Neural crest cell (in vitro differentiated cells): ENCODE data around the gene CNTD1. TPM values are rescaled to one million over a fixed set of nuclear protein-coding genes. Genes with fewer than 3 reads are reported as not detected.

Experiments used
- DNase-seq: peaks from one replicate; pipeline ENCODE4 v3.0.0; 2021; ENCODE audit warnings: low read depth, mixed read lengths, low spot score
- H3K27ac Mint-ChIP-seq: one replicate; pipeline ENCODE4 v1.8.0; 2021; ENCODE audit warnings: mild to moderate bottlenecking, mixed read lengths; ENCODE audit not compliant: unreplicated experiment
- H3K27me3 Mint-ChIP-seq: 2 replicates; pipeline ENCODE4 v1.8.0; 2021; ENCODE audit warnings: low read depth, mild to moderate bottlenecking, mixed read lengths
- H3K36me3 Mint-ChIP-seq: 2 replicates; pipeline ENCODE4 v1.8.0; 2021; ENCODE audit warnings: low read depth, mild to moderate bottlenecking, mixed read lengths
- H3K4me1 Mint-ChIP-seq: 2 replicates; pipeline ENCODE4 v1.8.0; 2021; ENCODE audit warnings: mixed read lengths
- H3K4me3 Mint-ChIP-seq: one replicate; pipeline ENCODE4 v1.8.0; 2021; ENCODE audit warnings: mild to moderate bottlenecking, mixed read lengths
- H3K9me3 Mint-ChIP-seq: 2 replicates; pipeline ENCODE4 v1.8.0; 2021; ENCODE audit warnings: mixed read lengths
- CTCF ChIP-seq: fragments of 200-600 bp; sonication (generic); conservative IDR thresholded peaks from 2 replicates; pipeline ENCODE4 v1.5.0; 2021; ENCODE audit warnings: antibody characterized with exemption, mild to moderate bottlenecking
- total RNA-seq: library from RNA; stranded (reverse); gene quantifications from 2 replicates; pipeline ENCODE4 v1.2.1, GENCODE V29; 2021

Gene CNTD1
- total RNA-seq, 1 donor from 2014 or later, result not detected

- peaks cover 20% of the 10 kb centered on the region for H3K27me3 Mint-ChIP-seq
- H3K4me3 Mint-ChIP-seq, result peak overlapping the region; percentile 97
- peaks cover 3% of the 10 kb centered on the region for H3K36me3 Mint-ChIP-seq
- no peaks in the 10 kb centered on the region for H3K9me3 Mint-ChIP-seq
- peaks cover 21% of the 10 kb centered on the region for H3K4me1 Mint-ChIP-seq
- no peak for TF ChIP-seq CTCF
- H3K27ac Mint-ChIP-seq, result peak overlapping the region; percentile 99
- no peak for DNase-seq
Measured at GRCh38 chr17:42832213-42832933, 33.7 kb downstream of the CNTD1 start.

GRCh38 chr17:42832934-42833766 lies 34.5 kb downstream of the CNTD1 start, which contains the start of gene PSME3:
PSME3 (plus strand) TSS chr17:42833397; CDS start chr17:42833632, 235 bp downstream.
- Mint-ChIP-seq H3K36me3 (peaks cover 7% of the 10 kb centered on the region), H3K9me3 (no peaks in the 10 kb centered on the region), H3K4me3 (peak within 1 kb of the TSS; percentile 97), H3K27ac (peak within 1 kb of the TSS; percentile 99), H3K4me1 (peaks cover 21% of the 10 kb centered on the region), H3K27me3 (peaks cover 13% of the 10 kb centered on the region)
- peak; percentile 81 for DNase-seq
- no peak for TF ChIP-seq CTCF

- H3K4me3 Mint-ChIP-seq, result peak overlapping the region; percentile 97
- H3K27ac Mint-ChIP-seq, result peak overlapping the region; percentile 89
- peaks cover 5% of the 10 kb centered on the region for H3K27me3 Mint-ChIP-seq
- H3K4me1 Mint-ChIP-seq, result peaks cover 21% of the 10 kb centered on the region
- peaks cover 9% of the 10 kb centered on the region for H3K36me3 Mint-ChIP-seq
- no peak for DNase-seq
- no peak for TF ChIP-seq CTCF
- H3K9me3 Mint-ChIP-seq, result no peaks in the 10 kb centered on the region
Measured at GRCh38 chr17:42833767-42834422, 35.2 kb downstream of the CNTD1 start.

GRCh38 chr17:42835732-42836131 lies 37.1 kb downstream of the CNTD1 start:
- H3K4me3 Mint-ChIP-seq, result peak overlapping the region; percentile 72
- no peaks in the 10 kb centered on the region for H3K9me3 Mint-ChIP-seq
- no peak for DNase-seq
- H3K4me1 Mint-ChIP-seq, result peaks cover 21% of the 10 kb centered on the region
- no peak for TF ChIP-seq CTCF
- H3K27me3 Mint-ChIP-seq, result no peaks in the 10 kb centered on the region
- peaks cover 16% of the 10 kb centered on the region for H3K36me3 Mint-ChIP-seq
- no peak overlapping the region for H3K27ac Mint-ChIP-seq

GRCh38 chr17:42841975-42842685 lies 43.5 kb downstream of the CNTD1 start:
- H3K9me3 Mint-ChIP-seq, result no peaks in the 10 kb centered on the region

More at GRCh38 chr17:42841975-42842685, 43.5 kb downstream of the CNTD1 start:
- H3K27ac Mint-ChIP-seq, result no peak overlapping the region
- DNase-seq, result no peak
- no peak overlapping the region for H3K4me3 Mint-ChIP-seq
- H3K4me1 Mint-ChIP-seq, result no peaks in the 10 kb centered on the region
- no peaks in the 10 kb centered on the region for H3K27me3 Mint-ChIP-seq
- peaks cover 13% of the 10 kb centered on the region for H3K36me3 Mint-ChIP-seq
- no peak for TF ChIP-seq CTCF
